ENCODE measurements around the gene GPC1. TPM values are rescaled to one million over a fixed set of nuclear protein-coding genes. Genes with fewer than 3 reads are reported as not detected.
A peak's percentile ranks its signal among the peaks of the same experiment; 100 is the strongest.

Gene GPC1
- total RNA-seq, 1 donor from 2014 or later, result 65.7 TPM

DNA sequence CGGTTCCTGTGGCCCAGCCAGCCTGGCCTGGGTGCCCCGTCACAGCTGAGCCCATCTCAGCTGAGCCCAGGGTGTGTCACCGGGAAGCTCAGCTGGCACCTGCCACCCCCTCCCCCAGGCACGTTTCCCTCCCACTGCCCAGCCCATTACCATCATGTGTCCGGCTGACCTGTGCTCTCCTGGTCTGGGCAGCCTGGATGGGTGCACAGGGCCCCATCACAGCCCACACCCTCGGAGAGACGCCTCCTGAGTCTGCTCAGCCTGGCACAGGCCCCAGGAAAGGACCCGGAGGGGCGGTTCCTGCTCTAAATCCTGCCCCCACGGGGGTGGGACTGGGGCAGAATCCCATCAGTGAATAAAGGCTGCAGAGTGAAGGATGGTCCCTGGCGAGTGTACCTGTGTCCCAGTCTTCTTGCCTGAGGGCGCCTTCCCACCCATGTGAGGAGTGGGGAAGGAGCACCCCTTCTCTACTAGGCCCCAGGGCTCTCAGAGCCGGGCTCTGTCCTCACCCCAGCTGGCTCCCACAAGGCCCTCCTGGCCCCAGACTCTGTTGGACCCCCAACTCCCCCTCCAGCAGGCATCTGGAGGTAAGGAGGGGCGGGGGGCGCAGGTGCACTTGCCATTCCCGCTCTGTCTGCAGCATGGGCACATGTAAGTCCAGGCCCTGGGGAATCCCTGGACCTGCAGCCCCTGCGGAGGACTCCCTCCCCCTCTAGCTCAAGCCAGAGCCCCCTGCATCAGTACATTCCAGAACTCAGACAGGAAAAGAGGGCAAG lies 21.2 kb downstream of the GPC1 start:
- no peak for DNase-seq (ENCODE audit: low spot score)

DNA sequence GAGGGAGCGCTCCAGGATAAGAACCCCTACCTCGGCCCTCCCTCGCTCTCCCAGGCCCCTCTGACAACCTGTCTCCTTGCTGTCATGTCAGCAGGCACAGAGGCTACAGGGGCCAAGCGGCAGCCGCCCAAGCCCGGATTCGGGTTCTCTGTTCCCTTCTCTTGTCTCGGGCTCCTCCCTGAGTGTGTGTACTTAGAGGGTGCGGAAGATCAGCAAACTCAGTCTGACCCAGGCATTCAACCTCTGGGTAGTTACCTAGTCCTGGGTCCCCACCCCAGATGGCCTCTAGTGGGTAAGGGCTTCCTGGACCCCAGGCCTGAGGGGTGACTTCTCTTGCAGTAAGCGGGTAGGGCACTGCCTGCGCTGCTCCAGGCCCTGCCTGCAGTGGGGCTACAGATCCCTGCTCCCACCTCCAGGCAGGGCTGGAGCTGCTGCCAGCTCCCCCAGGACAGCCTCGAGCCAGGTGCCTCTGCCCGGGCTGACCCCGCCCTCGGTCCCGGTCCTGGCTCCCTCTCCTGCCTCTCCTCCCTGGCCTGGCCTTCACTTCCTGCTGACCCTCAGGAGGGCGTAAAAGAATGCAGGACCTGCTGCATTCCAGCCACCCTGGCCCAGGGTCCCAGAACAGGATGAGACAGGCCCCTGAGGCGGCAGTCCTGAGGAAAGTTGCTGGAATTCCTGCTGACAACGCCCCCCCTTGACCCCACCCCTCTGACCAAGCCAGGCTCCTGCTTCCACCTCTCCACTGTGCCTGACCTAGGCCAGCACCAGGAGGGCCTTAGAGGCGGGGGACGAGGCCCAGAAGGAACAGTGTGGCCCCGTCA lies 22.0 kb downstream of the GPC1 start:
- DNase-seq (ENCODE audit: low spot score), result no peak

DNA sequence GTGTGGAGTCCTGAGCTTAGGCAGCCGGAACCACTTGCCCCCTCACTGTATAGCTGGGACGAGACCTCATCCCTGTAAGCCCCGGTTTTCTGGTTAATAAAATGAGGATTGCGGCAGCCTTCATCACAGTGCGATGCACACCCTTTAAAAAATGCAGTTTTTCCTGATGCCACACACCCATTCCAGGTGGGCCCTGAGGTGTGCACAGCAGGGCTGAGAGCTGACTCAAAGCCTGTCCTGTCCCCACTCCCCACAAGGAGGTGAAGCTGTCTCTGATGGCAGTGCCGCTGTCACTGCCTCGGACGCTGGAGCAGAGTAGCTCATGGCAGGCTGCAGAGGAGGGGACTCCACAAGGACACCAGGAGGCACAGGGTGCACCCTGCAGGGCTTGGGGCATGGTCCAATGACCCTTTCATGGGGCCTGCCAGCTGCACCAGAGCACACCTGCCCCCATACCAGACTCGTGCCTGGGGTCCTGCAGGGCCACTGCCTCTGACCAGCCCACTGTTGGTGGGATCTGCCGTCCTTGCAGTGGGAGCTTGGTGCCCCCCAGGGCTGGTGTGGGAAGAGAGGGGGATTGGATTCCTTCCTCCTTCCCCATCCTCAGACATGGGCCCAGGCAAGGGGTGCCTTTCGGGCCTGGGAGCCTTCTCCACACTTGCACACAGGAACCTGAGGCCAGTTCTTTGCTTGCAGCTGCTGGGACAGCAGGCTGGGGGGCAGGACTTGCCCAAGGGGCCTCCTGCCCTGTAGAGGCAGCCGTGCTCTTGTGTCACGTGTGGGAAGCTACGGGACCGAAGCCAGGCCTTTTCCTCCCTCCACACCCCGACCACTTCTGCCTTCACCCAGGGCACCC lies 22.8 kb downstream of the GPC1 start:
- no peak for DNase-seq (ENCODE audit: low spot score)

DNA sequence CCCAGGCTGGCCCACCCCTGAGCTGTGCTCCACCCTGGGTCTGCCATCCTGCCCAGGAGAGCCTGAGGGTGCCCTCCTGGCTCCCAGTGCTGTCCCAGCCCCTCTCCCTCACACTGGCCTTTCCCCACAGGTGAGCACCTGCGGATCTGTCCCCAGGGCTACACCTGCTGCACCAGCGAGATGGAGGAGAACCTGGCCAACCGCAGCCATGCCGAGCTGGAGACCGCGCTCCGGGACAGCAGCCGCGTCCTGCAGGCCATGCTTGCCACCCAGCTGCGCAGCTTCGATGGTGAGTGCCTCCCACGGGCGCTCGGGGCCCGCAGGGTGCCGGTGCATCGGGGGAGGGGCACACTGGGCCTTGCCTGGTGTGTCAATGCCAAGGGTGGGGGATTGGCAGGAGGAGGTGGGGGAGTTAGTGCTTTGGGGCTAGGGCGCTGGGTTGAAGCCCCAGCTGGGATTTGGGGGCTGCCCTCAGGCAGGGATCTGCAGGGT lies 23.5 kb downstream of the GPC1 start:
- no peak for DNase-seq (ENCODE audit: low spot score)

DNA sequence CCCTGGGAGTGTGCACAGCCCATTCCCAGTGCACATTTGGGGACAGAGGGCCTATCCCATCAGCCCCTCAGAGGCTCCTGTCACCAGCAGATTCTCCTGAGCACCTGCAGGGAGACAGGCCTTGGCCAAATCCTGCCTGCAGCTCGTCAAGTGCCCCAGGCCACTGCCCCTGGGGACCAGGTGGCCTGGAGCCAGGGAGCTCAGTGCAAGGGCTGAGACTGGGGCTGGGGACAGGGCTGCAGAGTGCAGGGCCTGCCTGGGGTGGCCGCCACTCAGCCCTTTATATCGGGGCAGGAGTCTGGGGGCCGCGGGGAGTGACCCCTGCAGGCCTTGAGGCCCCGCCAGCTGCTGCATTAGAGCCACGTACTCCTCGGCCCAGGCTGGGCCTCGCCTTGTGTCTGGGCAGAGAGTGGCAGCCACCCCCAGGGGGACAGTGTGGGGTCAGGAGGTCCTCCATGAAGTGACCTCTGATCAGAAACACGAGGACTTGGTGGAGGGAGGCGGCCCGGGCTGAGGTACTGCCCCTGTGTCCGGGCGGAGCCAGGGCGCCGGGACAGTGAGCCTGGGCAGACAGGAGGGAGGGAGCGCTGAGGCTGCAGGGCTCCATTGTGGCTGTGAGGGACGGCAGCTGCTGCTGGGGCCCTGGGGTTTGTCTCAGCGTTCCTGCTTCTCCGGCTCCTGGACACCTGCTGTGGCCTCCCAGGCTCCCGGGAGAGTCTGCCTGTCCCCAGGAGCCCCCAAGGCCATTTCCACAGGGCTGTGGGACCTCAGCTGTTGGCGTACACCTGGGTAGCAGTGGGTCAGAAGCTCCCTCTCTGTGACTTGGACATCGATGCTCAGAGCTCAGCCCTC lies 24.2 kb downstream of the GPC1 start:
- DNase-seq (ENCODE audit: low spot score), result no peak

DNA sequence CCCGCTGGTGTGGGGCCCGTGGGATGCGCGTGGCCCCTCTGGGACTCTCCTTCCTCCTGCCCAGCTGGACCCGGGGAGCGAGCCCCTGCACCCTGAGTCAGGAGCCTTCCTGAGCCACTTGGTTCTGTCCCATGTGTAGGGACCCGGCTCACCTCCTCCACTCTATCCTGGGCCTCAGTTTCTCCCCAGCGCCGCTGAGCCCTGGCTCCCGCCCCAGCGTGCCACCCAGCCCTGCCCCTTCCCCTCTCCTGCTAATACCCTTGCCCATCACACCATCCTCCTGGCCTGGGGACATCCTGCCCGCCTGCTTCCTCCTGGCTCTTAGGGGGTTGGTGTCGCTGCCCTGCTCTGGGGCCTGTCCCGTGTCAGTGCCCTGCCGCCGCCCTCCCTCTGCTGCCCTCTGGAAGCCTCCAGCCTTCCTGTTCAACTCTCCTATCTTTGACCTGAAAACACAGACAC lies 24.8 kb downstream of the GPC1 start:
- DNase-seq (ENCODE audit: low spot score), result no peak

DNA sequence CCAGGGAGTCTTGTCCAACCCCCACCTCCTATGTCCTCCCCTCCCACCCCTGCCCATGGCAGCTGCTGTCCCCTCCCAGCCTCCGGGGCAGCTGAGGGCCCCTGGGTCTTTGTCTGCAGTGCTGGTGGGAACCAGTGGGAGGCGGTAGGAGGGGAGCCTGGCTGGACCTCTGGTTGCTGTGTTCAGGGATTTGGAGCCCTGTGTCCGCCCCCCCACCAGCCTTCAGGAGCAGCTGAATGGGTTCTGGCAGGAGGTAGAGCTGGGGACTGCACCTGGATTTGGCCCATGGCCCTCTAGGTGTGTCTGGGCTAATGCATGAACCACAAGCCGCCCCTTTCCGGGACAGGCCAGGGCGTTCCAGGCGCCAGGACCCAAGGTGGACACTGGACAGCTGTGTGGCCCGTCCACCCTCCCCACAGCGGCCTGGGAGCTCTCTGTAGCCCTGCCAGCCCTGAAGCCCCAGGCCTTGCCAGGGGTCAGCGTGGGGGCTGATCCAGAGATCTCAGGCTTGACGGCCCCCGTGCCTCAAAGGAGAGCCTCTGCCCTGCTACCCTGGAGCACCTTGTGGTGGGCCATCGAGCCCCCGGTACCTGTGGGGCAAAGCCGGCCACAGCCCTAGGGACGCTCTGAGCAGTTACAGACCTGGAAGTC lies 25.4 kb downstream of the GPC1 start:
- DNase-seq (ENCODE audit: low spot score), result no peak

DNA sequence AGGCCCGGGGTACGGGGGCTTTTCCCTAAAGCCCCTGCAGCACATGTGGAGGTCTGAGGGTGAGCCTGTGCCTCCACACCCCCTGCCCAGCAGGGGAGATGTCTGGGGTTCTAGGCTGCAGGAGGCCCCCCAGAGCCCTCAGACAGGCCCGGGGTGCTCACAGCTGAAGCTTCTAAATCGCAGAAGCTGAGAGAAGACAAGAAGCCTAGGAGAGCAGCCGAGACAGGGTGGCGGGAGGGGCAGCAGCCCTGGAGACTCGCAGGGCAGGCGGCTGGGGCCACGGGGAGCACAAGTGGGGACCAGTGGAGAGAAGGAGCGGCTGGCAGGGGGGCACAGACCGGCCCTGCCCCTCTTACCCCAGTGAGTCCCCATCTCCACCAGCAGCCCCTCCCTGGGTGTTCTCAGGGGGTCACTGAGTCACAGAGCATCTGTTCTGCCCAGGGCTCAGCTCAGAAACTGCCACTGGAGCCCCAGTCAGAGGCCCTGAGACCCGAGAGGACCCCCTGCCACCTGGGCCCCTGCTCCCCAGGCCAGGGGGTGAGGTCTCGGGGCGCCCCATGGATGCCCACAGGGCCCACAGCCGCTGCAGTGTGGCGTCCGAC lies 26.1 kb downstream of the GPC1 start:
- no peak for DNase-seq (ENCODE audit: low spot score)

DNA sequence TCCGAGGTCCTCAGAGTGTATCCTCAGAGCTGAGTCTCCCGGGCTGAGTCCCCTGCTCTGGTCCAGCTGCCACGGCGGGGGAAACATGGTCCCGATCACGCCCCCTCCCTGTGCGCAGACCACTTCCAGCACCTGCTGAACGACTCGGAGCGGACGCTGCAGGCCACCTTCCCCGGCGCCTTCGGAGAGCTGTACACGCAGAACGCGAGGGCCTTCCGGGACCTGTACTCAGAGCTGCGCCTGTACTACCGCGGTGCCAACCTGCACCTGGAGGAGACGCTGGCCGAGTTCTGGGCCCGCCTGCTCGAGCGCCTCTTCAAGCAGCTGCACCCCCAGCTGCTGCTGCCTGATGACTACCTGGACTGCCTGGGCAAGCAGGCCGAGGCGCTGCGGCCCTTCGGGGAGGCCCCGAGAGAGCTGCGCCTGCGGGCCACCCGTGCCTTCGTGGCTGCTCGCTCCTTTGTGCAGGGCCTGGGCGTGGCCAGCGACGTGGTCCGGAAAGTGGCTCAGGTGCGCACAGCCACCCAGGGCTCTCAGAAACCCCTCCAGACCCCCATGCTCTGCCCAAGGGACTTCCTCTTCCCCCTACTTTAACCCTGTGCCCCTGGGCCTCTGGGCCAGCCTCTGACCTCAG lies 26.7 kb downstream of the GPC1 start:
- DNase-seq (ENCODE audit: low spot score), result no peak

DNA sequence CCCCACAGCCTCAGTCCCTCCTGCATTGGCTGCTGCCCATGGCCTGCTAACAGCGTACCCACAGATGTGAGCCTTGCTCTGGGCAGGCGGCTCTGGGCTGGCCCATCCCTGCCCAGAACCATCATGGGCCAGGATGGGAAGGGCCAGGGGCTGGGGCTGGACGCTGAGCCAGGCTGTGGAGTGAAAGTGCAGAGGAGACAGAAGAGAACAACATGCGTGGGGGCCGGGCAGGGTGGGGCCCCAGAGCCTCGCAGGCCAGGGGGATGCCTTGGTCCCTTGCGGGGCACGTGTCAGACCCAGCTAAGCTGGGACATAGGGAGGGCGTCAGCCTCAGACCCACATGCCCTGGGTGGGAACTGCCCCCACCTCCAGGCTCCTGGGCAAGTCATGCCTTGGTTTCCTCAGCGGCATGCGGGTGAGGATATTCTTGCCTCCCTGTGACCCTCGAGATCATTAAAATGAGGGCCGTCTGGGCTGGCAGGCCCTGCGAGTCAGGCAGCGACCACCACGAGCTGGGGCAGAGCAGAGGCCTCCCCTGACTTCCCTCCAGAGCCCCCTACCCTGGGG lies 27.3 kb downstream of the GPC1 start:
- DNase-seq (ENCODE audit: low spot score), result no peak

DNA sequence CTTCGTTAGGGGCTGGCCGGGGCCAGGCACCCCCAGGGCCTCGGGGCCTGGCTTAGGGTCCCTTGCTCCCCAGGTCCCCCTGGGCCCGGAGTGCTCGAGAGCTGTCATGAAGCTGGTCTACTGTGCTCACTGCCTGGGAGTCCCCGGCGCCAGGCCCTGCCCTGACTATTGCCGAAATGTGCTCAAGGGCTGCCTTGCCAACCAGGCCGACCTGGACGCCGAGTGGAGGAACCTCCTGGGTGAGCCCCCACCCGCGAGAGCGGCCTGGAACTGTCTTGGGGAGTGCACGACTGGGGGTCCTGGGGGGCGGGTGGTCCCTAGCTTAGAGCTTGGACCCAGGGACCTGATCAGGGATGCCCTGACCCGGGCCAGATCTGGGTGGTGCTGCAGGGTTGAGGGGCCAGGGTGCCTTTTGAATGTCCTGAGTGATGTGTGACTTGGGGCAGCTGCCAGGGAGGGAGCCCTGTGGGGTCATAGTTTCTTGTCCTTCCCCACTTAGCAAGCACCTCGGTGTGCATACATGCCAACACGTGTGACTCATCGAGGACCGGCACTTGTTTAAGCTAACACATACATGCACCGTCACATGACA lies 27.9 kb downstream of the GPC1 start:
- no peak for DNase-seq (ENCODE audit: low spot score)

DNA sequence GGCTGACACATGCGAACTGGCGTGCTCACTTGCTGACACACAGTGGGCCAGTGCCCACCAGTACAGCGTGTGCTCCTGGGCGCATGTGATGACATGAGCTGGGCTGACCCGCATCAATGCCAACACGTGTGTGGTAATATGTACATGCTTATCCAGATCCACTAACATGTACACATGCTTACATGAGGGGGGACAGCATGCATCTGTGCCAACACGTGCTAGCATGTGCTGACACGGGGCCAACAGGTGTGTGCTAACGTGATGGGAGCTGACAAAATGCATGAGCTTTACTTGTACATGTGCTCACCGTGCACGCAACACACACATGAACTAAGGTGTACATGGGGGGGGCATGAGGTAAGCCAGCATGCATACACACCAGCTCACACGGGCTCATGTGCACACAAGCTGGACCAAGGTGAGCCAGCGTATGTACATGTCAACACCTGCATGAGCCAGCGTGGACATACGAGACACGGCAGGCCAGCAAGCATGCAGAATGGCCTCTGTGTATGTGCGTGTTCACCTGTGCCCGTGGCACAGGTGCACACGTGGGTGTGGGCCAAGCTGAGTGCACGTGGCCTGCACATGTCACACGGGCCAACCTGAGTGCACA lies 28.5 kb downstream of the GPC1 start:
- DNase-seq (ENCODE audit: low spot score), result peak; percentile 8

DNA sequence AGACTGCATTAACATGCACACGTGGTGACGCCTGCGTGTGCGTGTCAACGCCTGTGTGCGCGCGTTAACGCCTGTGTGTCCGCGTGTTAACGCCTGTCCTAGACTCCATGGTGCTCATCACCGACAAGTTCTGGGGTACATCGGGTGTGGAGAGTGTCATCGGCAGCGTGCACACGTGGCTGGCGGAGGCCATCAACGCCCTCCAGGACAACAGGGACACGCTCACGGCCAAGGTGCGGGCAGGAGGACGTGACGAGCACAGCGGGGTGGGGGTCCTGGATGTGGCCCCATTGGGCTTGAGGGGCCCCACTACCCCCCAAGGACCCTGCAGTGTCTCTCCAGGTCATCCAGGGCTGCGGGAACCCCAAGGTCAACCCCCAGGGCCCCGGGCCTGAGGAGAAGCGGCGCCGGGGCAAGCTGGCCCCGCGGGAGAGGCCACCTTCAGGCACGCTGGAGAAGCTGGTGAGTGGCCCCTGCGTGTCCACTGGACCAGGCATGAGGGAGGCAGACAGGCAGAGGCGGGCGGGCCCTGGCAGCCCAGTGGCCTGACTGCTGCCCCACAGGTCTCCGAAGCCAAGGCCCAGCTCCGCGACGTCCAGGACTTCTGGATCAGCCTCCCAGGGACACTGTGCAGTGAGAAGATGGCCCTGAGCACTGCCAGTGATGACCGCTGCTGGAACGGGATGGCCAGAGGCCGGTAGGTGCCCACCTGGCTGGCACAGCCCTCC lies 29.2 kb downstream of the GPC1 start:
- no peak for DNase-seq (ENCODE audit: low spot score)

DNA sequence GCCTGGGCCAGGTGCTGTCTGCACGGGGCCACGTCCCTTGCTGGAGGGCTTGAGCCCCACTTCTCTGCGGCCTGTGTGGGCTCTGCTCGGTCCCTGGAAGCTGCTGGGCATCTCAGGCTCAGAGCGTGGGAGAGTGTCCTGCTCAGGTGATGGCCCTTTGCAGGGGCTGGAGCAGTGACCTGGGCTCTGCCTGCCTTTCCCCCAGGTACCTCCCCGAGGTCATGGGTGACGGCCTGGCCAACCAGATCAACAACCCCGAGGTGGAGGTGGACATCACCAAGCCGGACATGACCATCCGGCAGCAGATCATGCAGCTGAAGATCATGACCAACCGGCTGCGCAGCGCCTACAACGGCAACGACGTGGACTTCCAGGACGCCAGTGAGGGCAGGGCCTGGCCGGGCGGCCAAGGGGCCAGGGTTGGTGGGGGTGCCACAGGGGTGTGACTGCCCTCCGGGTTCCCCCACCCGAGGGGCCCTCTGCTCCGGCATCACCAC lies 29.9 kb downstream of the GPC1 start:
- peak; percentile 9 for DNase-seq (ENCODE audit: low spot score)

DNA sequence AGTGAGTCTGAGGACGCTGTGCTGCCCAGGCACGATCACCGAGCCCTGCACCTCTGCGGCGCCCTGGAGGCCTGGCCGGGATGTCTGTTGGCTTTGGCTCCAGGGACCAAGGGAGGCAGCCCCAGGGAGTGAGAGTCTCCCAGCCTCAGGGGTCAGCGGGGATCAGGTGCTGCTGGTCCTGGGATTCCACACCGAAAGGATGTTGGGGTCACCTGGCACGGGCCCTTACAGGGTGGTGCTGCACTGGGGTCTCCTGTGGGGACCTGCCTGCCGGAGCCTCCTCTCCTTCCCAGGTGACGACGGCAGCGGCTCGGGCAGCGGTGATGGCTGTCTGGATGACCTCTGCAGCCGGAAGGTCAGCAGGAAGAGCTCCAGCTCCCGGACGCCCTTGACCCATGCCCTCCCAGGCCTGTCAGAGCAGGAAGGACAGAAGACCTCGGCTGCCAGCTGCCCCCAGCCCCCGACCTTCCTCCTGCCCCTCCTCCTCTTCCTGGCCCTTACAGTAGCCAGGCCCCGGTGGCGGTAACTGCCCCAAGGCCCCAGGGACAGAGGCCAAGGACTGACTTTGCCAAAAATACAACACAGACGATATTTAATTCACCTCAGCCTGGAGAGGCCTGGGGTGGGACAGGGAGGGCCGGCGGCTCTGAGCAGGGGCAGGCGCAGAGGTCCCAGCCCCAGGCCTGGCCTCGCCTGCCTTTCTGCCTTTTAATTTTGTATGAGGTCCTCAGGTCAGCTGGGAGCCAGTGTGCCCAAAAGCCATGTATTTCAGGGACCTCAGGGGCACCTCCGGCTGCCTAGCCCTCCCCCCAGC lies 30.5 kb downstream of the GPC1 start:
- no peak for DNase-seq (ENCODE audit: low spot score)

DNA sequence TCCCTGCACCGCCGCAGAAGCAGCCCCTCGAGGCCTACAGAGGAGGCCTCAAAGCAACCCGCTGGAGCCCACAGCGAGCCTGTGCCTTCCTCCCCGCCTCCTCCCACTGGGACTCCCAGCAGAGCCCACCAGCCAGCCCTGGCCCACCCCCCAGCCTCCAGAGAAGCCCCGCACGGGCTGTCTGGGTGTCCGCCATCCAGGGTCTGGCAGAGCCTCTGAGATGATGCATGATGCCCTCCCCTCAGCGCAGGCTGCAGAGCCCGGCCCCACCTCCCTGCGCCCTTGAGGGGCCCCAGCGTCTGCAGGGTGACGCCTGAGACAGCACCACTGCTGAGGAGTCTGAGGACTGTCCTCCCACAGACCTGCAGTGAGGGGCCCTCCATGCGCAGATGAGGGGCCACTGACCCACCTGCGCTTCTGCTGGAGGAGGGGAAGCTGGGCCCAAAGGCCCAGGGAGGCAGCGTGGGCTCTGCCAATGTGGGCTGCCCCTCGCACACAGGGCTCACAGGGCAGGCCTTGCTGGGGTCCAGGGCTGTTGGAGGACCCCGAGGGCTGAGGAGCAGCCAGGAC lies 31.2 kb downstream of the GPC1 start:
- no peak for DNase-seq (ENCODE audit: low spot score)
